HUES48 (cell line): ENCODE results near the gene SDF2L1.

Experiments
- H3K27ac ChIP-seq: one replicate; pipeline ENCODE4 v1.7.0; 2013; ENCODE audit warnings: low read depth, low read length, inconsistent platforms
- H3K27me3 ChIP-seq: 2 replicates; pipeline ENCODE4 v1.6.1; 2013; ENCODE audit warnings: mild to moderate bottlenecking, low read length; ENCODE audit not compliant: control insufficient read depth, insufficient read depth
- H3K36me3 ChIP-seq: 2 replicates; pipeline ENCODE4 v1.6.1; 2013; ENCODE audit warnings: low read length; ENCODE audit not compliant: control insufficient read depth, insufficient read depth
- H3K4me1 ChIP-seq: 2 replicates; pipeline ENCODE4 v1.6.1; 2013; ENCODE audit warnings: mild to moderate bottlenecking, low read length; ENCODE audit not compliant: control insufficient read depth, insufficient read depth
- H3K4me3 ChIP-seq: 2 replicates; pipeline ENCODE4 v1.5.1; 2013; ENCODE audit warnings: mild to moderate bottlenecking, low read depth, low read length
- H3K9ac ChIP-seq: 2 replicates; pipeline ENCODE4 v1.6.1; 2013; ENCODE audit warnings: mild to moderate bottlenecking, low read depth, low read length, moderate library complexity
- H3K9me3 ChIP-seq: 2 replicates; pipeline ENCODE4 v1.6.1; 2013; ENCODE audit warnings: low read length; ENCODE audit not compliant: control insufficient read depth, insufficient read depth

SDF2L1 gene

DNA sequence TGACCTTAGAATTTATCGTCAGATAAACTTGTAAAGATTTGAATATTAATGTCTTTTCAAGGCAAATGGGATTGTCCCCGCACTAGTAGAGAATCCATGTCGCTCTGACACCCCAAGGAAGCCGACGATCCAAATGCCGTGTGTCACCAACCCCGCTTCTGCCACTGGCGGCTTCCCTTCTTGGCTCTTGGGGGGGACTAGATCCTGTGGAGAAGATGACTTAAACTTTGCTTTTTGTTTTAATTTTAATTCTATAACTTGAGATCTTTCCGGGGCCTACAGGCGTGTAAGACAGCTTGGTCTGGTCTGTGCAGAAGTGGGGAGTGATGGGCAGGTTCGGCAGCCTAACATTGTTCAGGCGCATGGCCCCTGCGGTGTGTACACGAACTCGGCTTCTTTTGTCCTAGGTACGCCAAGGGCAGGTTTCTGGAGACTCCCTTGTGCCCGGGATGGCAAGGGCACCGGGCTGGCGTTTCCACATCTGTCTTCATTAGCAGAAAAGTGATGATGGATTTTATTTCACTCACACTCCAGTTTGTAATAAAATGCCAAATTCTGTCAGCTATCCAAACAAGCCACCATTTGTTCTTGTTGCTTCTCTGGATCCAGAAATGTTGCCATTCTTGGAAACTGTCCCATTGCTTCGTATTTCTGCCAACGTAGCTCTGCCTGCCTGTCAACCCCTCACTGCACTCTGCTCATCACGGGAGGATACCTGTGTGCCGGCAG lies 19.0 kb upstream of the SDF2L1 start:
- no peaks in the 10 kb centered on the region for H3K9me3 ChIP-seq
- H3K9ac ChIP-seq, result no peak overlapping the region
- H3K36me3 ChIP-seq, result peaks cover 35% of the 10 kb centered on the region
- H3K27me3 ChIP-seq, result no peaks in the 10 kb centered on the region
- peak overlapping the region; percentile 9 for H3K27ac ChIP-seq
- no peak overlapping the region for H3K4me3 ChIP-seq
- H3K4me1 ChIP-seq, result no peaks in the 10 kb centered on the region

DNA sequence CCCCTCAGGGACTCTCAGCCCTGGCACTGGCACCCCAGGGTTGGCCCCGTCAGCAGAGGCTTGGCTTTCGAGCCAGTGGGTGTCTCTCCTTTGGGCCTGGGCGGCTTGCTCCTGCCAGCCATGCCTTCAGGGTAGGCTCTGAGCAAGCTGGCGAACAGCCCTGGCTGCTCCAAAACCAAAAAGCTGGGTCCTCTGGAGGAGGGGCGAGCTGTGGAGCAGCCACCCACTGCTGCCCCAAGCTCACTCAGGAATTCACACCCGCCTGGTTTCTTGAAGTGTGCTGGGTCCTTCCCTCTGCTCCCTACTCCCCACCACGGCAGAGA lies 18.5 kb upstream of the SDF2L1 start:
- H3K36me3 ChIP-seq, result peaks cover 40% of the 10 kb centered on the region
- H3K9me3 ChIP-seq, result no peaks in the 10 kb centered on the region
- H3K4me1 ChIP-seq, result no peaks in the 10 kb centered on the region
- H3K27me3 ChIP-seq, result no peaks in the 10 kb centered on the region
- H3K9ac ChIP-seq, result no peak overlapping the region
- H3K27ac ChIP-seq, result peak overlapping the region; percentile 9
- no peak overlapping the region for H3K4me3 ChIP-seq

GRCh38 chr22:21624120-21624879 lies 17.8 kb upstream of the SDF2L1 start:
- H3K4me3 ChIP-seq, result no peak overlapping the region
- H3K4me1 ChIP-seq, result no peaks in the 10 kb centered on the region
- no peaks in the 10 kb centered on the region for H3K27me3 ChIP-seq
- no peaks in the 10 kb centered on the region for H3K9me3 ChIP-seq
- no peak overlapping the region for H3K9ac ChIP-seq
- H3K27ac ChIP-seq, result peak overlapping the region; percentile 31
- peaks cover 37% of the 10 kb centered on the region for H3K36me3 ChIP-seq

DNA sequence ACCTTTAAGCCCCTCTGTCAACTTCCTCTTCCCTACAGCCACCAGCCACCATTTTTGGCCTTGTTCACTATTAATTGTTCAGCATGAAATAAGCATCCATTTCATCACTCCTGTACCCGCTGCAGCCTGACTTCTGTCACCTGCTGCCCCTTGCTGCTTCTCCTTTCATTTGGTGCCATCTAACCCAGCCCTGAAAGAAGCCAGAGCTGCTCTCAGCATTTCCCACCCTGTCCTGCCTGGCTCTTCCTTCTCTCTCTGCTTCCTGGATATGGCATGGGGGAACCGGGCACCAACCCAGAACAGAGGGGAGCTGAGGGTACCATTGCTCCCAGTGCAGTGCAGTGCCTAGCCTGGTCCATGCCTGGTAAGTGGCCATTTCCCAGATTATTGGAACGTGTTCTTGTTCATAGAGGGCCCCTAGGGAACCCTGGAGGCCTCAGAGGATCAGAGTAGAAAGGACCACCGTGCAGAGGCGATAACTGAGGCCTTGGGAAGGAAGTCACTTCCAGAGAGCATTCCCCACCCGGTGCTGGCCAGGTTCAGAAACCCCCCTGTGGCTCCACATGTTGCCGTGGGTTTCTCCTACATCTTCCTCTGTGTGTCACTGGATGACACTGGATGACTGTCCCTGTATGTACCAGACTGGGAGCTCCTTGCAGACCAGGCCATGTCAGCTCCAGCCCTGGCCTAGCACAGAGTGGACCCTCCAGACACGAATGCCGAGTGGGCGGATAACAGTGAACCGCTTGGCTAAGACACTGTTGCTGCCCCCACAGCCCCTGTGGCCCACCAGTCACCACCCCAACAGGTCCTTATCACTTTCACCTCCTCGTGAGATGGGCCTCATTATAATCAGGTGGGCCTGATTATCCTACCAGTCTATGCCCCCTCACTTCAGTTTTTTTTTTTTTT lies 17.0 kb upstream of the SDF2L1 start:
- Histone ChIP-seq H3K4me1 (no peaks in the 10 kb centered on the region), H3K27me3 (no peaks in the 10 kb centered on the region), H3K9ac (no peak overlapping the region), H3K9me3 (no peaks in the 10 kb centered on the region), H3K4me3 (no peak overlapping the region), H3K27ac (peak overlapping the region; percentile 31), H3K36me3 (peaks cover 37% of the 10 kb centered on the region)

GRCh38 chr22:21626073-21626734 lies 15.9 kb upstream of the SDF2L1 start:
- H3K9ac ChIP-seq, result no peak overlapping the region
- no peaks in the 10 kb centered on the region for H3K9me3 ChIP-seq
- no peaks in the 10 kb centered on the region for H3K27me3 ChIP-seq
- no peak overlapping the region for H3K4me3 ChIP-seq
- H3K27ac ChIP-seq, result no peak overlapping the region
- peaks cover 31% of the 10 kb centered on the region for H3K36me3 ChIP-seq
- no peaks in the 10 kb centered on the region for H3K4me1 ChIP-seq

DNA sequence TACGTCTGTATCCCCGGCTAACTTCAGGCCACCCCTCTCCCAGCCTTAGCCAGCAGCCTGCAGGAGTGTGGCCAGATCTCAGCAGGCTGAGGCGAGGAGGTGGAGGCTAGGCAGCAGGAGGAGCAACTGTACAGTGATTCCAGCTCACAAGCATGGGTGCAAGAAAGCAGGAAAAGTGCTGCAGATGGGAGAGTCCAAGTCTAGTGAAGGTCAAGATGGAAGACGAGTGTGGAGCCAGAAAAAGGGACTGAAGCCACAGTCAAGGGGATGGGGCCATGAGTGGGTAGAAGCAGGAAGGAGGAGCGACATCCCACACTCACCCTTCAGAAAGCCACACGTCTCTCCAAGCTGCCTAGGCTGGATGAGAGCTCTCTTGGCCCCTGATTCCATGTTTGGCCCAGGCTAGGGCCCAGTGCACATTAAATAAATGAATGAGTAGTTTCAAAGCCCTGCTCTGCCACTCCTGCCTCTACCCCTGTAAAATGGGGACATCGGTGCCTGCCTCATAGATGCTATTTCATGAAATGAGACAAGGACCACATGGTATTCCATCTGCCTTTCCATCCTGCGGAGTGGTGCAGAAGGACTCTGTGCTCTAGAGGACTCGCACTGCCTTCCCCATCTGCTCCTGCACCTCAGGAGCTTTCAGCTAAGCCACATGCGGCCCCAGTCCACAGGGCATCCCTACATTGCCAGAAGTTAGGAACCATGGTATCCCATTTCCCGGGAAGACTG lies 15.2 kb upstream of the SDF2L1 start:
- Histone ChIP-seq H3K36me3 (peaks cover 28% of the 10 kb centered on the region), H3K9me3 (no peaks in the 10 kb centered on the region), H3K4me3 (no peak overlapping the region), H3K9ac (no peak overlapping the region), H3K4me1 (no peaks in the 10 kb centered on the region), H3K27me3 (no peaks in the 10 kb centered on the region), H3K27ac (no peak overlapping the region)

DNA sequence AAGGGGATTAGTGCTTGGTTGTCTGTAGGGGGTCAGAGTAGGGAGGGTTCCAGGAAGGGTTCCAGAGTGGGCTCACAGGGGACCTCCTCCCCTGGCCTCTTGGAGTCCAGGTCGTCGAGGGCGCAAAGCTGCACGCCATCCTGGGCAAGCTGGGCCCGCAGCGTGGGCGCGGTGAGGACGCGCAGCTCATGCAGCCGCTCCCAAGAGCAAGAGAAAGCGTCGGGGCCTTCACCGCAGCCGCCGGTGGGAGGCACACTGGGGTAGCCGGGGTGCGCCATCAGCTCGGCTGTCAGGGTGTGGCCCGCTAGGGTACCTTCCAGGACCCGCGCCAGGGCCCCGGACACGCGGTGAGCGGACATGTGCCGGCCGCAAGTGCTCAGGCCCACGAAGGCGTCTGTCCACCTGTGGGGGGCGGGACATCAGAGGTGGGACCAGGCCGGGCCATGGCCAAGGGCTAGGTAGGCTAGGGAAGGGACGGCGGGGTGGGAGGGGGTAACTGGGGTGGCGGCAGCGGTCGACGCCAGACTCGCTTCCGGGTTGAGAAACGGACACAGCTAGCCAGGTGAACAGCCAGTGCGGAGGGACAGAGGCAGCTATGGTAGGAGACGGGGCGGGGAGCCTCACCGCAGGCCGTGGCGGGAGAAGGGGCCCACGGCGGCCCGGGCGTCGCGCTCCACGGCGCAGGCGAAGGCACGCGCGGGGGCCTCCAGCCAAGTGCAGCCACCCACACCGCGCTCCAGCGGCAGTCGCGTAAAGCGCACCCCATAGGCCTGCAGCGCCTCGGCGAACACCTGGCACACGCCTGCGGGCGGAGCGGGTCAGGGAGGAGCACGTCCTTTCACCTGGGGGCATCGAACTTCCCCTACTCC lies 13.5 kb upstream of the SDF2L1 start:
- no peaks in the 10 kb centered on the region for H3K27me3 ChIP-seq
- H3K9ac ChIP-seq, result peak overlapping the region; percentile 93; the same call in 1 of the 2 replicates
- H3K9me3 ChIP-seq, result no peaks in the 10 kb centered on the region
- peaks cover 11% of the 10 kb centered on the region for H3K36me3 ChIP-seq
- no peaks in the 10 kb centered on the region for H3K4me1 ChIP-seq
- peak overlapping the region; percentile 93 for H3K4me3 ChIP-seq
- H3K27ac ChIP-seq, result no peak overlapping the region

- Histone ChIP-seq H3K27ac (peak within 1 kb of the TSS; percentile 80), H3K36me3 (peaks cover 11% of the 10 kb centered on the region; the same call in 1 of the 2 replicates), H3K4me3 (peak within 1 kb of the TSS; percentile 93), H3K27me3 (no peaks in the 10 kb centered on the region), H3K9me3 (no peaks in the 10 kb centered on the region), H3K9ac (peak within 1 kb of the TSS; percentile 93), H3K4me1 (no peaks in the 10 kb centered on the region)
These were observed 12.6 kb upstream of the SDF2L1 start, which contains the start of gene YDJC for GRCh38 chr22:21629255-21630149. Gene YDJC, minus strand, starts transcription at chr22:21630022. Its CDS starts 8 bp downstream, at chr22:21630014.

GRCh38 chr22:21631025-21631424 lies 11.1 kb upstream of the SDF2L1 start:
- H3K4me1 ChIP-seq, result no peaks in the 10 kb centered on the region
- H3K27ac ChIP-seq, result no peak overlapping the region
- H3K9ac ChIP-seq, result no peak overlapping the region
- H3K4me3 ChIP-seq, result no peak overlapping the region
- no peaks in the 10 kb centered on the region for H3K27me3 ChIP-seq
- H3K36me3 ChIP-seq, result peaks cover 11% of the 10 kb centered on the region; the same call in 1 of the 2 replicates
- H3K9me3 ChIP-seq, result no peaks in the 10 kb centered on the region
